Mononuclear cell (primary cell): ENCODE data around the gene DAGLB. TPM values are rescaled to one million over a fixed set of nuclear protein-coding genes. Genes with fewer than 3 reads are reported as not detected.
"Not testable (repeated sequence)": the region's sequence is repeated elsewhere in the genome, so short reads cannot be mapped to it uniquely, and the experiment has no call there.

Experiments used
- H3K27me3 ChIP-seq: 2 replicates; pipeline ENCODE4 v1.6.0; 2011; ENCODE audit warnings: low read length, control low read depth; ENCODE audit not compliant: insufficient read depth
- H3K4me1 ChIP-seq: 2 replicates; pipeline ENCODE4 v1.5.1; 2011; ENCODE audit warnings: mild to moderate bottlenecking, low read length, control low read depth; ENCODE audit not compliant: insufficient read depth
- H3K4me3 ChIP-seq: 2 replicates; pipeline ENCODE4 v1.5.1; 2011; ENCODE audit warnings: mild to moderate bottlenecking, low read length, moderate library complexity
- H3K9me3 ChIP-seq: 2 replicates; pipeline ENCODE4 v1.5.1; 2011; ENCODE audit warnings: low read depth, mild to moderate bottlenecking, control low read depth, low read length
- total RNA-seq: library from RNA; depleted of rRNA; stranded (reverse); fragments of >200 nt; gene quantifications from one replicate; pipeline ENCODE4 v1.2.3, GENCODE V29; 2012

Gene DAGLB
- total RNA-seq, 1 donor, result 9.9 TPM

DNA sequence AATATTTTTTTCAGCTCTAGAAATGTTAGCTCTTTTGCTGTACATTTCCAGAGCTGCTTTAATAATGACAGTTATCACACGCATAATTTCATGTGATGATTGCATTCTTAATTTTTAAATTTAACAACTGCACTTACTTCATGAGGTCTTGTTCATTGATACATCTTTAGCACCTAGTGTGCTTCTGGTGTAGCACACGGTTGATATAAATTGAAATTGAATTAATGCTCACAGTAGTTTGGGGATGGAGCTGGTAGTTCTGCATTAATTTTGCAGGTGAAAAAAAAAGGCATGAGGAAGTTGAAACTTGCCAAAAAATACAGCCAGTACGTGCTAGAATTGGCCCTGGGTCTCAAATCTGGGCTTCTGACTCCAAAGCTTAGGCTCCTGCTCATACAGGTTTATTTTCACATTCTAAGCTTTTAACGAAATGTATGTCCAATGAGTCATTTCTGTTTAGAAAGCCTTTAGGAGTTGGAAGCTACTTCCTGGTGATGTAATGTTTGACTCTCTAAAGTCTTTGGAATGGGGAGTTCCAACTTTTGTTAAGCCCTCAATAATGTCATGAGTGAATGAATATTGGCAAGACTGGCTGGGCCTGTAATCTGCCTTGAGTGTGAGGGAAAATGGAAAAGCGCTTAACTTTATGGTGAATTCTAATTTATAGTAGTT lies 62.5 kb downstream of the DAGLB start:
- Histone ChIP-seq H3K9me3 (no peaks in the 10 kb centered on the region), H3K4me3 (no peak overlapping the region), H3K4me1 (peaks cover 64% of the 10 kb centered on the region), H3K27me3 (no peaks in the 10 kb centered on the region)

DNA sequence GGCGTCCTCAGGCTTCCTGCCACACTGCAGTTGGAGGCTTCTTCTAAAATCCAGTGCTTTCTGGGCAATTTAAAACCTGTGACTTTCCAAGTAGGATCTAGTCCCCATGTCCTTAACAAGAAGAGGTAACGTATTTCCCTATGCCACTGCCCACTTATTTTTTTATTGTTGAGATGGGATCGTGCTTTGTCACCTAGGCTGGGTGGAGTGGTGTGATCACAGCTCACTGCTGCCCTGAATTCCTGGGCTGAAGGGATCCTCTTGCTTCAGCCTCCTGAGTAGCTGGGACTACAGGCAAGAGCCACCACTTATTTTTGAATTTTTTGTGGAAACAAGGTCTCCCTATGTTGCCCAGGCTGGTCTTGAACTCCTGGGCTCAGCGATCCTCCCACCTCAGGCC lies 63.4 kb downstream of the DAGLB start:
- H3K9me3 ChIP-seq, result no peaks in the 10 kb centered on the region
- no peak overlapping the region for H3K4me3 ChIP-seq
- no peaks in the 10 kb centered on the region for H3K27me3 ChIP-seq
- peaks cover 73% of the 10 kb centered on the region for H3K4me1 ChIP-seq

DNA sequence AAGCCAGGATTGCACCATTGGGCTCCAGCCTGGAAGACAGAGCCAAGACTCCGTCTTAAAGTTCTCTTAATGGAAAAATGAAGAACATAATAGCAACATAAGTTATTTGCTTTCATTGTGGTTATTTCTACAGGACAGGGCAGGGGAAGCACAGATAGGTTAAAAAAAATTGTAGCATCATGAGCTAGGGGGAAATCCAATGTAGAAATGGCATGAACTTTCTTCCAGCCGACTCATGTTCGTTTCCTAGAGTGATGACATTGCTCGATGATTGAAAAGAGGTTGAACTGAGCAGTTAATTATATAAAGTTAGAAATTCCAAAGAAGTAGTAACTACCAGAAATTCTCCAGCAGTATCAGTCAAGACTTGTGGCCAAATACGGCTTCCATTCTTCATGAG lies 64.9 kb downstream of the DAGLB start:
- H3K9me3 ChIP-seq, result no peaks in the 10 kb centered on the region
- no peaks in the 10 kb centered on the region for H3K27me3 ChIP-seq
- H3K4me1 ChIP-seq, result peaks cover 88% of the 10 kb centered on the region
- H3K4me3 ChIP-seq, result no peak overlapping the region

DNA sequence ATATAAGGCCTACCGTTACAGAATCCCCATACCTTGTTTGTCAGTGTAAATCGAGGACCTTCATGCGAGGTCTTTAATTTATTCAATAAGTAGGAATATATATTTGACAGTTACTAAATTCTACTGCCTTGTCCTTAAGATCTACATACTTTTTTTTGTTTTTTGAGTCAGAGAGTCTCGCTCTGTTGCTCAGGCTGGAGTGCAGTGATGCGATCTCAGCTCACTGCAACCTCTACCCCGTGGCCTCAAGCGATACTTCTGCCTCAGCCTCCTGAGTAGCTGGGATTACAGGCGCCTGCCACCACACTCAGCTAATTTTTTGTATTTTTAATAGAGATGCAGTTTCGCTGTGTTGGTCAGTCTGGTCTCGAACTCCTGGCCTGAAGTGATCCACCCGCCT lies 65.9 kb downstream of the DAGLB start:
- H3K4me3 ChIP-seq, H3K9me3 ChIP-seq, H3K27me3 ChIP-seq: not testable (repeated sequence)
- H3K4me1 ChIP-seq, result peaks cover 98% of the 10 kb centered on the region

DNA sequence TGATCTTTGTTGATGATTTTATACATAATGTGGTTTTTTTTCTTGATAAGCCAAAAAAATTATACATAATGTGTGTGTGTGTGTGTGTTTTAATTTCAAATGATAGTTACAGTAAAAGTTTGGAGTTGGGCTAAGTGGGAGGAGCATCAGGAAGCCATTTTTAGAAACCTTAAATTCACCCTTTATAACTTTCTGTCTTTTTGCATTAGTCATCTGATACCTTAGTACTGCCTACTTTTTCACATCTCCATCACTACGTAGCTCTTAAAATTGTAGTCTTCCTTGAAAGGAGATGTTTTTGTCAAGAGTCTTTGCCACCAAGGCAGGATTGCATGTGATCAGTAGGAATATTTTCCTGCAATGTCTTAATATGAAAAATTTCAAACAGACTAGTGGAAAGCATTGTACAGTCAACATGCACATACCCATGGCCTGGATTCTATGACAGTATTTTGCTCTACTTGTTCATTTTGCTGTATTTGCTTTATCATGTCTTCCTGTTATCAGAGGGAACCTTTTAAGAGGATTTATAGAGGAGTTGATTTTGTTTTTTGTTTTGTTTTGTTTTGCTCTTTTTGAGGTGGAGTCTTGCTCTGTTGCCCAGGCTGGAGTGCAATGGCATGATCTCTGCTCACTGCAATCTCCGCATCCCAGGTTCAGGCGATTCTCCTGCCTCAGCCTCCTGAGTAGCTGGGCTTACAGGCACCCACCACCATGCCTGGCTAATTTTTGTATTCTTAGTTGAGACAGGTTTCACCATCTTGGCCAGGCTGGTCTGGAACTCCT lies 67.3 kb downstream of the DAGLB start:
- Histone ChIP-seq H3K4me3 (no peak overlapping the region), H3K9me3 (no peaks in the 10 kb centered on the region), H3K27me3 (no peaks in the 10 kb centered on the region), H3K4me1 (peaks cover 100% of the 10 kb centered on the region)

DNA sequence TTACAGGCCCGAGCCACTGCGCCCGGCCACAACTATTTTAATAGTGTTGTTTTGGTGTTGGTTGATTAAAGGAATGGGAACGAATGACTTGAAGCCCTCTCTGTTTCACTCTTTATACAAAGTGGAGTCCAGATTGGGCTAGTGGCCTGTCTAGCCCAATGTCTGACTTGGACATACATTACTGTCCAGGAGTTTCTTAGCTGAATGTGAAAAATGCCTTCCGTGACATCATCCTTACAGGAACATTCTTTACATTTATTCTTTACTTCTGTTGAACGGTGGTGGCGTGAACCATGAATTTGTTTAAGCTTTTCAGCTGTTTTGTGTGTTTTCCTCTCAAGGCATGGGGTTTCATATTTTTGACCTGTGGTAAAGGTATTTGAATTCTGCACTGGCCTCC lies 67.9 kb downstream of the DAGLB start:
- H3K4me1 ChIP-seq, result peaks cover 97% of the 10 kb centered on the region
- no peaks in the 10 kb centered on the region for H3K9me3 ChIP-seq
- no peak overlapping the region for H3K4me3 ChIP-seq
- H3K27me3 ChIP-seq, result no peaks in the 10 kb centered on the region

DNA sequence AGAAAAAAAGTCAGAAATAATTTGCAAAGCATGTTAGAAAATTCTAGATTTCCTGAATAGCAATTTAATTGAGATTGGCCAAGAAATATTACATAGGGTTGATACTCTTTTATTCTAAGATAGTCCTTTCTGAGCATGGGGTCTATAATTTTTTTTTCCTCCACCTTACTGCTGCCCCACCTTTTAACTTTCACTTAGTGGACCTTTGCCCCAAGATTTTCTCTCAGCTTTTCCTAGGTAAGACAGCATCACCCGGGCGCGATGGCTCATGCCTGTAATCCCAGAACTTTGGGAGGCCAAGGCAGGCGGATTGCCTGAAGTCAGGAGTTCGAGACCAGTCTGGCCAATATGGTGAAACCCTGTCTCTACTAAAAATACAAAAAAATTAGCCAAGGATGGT lies 69.2 kb downstream of the DAGLB start:
- not testable (repeated sequence) for H3K4me3 ChIP-seq, H3K27me3 ChIP-seq, H3K9me3 ChIP-seq
- H3K4me1 ChIP-seq, result peaks cover 85% of the 10 kb centered on the region

DNA sequence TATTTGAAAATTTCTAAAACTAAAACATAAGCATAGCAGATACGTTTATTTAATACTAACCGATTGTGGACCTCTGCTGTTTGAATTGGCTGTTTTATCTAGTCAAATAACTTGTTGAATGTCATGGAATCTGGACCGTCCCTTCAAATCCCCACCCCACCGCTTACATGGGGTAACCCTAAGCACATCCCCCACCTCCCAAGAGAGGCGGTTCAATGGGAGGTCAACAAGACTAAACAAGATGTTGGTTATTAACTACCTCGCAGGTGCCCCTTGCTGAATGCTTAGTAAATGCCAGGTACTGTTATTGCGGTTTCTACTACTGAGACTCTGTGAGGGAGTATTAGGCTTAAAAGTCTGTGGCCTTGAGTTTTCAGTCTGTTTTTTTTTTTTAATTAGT lies 70.9 kb downstream of the DAGLB start:
- Histone ChIP-seq H3K4me3 (no peak overlapping the region), H3K9me3 (no peaks in the 10 kb centered on the region), H3K27me3 (no peaks in the 10 kb centered on the region), H3K4me1 (peaks cover 82% of the 10 kb centered on the region)

DNA sequence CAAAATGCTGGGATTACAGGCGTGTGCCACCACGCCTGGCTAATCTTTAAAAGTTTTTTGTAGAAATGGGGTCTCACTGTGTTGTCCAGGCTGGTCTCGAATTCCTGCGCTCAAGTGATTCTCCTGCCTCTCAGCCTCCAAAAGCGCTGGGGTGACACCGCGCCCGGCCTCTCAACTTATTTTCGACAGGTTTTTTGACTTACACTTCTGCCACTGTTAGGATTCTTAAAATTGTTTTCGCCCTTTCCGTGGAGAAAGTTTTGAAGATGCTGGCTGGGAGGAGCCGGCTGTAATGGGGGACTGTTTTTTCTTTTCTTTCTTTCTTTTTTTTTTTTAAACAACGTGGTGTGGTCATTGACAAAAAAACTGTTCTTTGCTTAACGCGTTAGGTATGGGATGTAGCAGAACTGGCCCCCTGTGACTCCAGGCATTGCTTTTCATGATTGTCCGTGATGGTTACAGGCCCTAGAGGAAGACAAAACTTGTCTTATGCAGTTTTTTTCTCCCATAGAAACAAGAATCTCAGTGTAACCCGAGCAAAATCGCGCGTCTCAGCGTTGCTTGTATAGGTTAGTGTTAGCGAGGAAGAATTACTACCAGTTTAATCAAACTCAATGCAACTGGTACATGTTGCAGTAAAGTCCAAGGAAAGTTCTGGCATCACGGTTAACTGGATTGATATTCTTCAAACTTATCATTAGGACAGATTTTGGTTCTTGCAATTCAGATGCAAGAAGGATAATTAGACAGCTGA lies 72.2 kb downstream of the DAGLB start:
- peaks cover 69% of the 10 kb centered on the region for H3K4me1 ChIP-seq
- no peaks in the 10 kb centered on the region for H3K9me3 ChIP-seq
- H3K4me3 ChIP-seq, result peak overlapping the region; percentile 85
- no peaks in the 10 kb centered on the region for H3K27me3 ChIP-seq

DNA sequence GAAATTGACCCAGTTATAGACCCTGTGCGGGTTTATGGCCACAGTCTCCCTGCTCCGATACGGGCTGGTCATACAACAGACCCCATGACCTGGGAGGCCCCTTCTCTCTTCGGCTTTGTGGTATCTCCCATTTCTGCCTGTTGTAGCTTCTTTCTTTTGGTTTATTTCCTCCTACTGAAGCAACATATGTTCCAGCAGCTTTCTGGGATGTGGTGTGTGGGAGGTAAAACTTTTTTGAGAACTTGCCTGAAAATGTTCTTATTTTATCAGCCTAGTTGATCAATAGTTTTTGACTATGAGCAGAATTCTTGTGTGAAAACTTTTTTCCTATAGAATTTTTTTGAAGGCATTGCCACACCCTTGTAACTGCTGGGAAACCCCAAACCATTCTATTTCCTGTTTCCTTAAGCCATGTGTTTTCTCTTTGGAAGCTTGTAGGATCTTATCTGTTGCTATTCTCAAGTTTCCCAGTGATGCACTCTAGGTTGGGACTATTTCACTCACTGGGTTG lies 80.0 kb downstream of the DAGLB start:
- no peak overlapping the region for H3K4me3 ChIP-seq
- H3K4me1 ChIP-seq, result peaks cover 18% of the 10 kb centered on the region
- no peaks in the 10 kb centered on the region for H3K9me3 ChIP-seq
- no peaks in the 10 kb centered on the region for H3K27me3 ChIP-seq

DNA sequence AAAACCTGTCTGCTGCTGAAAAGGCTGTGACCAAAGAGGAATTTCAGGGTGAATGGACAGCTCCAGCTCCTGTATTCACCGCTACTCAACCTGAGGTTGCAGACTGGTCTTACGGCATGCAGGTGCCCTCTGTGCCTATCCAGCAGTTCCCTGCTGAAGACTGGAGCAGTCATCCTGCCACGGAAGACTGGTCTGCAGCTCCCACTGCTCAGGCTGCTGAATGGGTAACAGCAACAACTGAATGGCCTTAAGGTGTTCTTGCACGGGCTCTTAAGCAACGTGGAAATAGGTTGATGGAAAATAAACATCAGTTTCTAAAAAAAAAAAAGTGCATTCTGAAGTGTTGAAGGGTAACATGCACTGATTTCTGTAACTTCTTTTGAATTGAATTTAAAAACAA lies 82.3 kb downstream of the DAGLB start:
- Histone ChIP-seq H3K9me3 (no peaks in the 10 kb centered on the region), H3K27me3 (no peaks in the 10 kb centered on the region), H3K4me3 (no peak overlapping the region), H3K4me1 (peaks cover 23% of the 10 kb centered on the region)

DNA sequence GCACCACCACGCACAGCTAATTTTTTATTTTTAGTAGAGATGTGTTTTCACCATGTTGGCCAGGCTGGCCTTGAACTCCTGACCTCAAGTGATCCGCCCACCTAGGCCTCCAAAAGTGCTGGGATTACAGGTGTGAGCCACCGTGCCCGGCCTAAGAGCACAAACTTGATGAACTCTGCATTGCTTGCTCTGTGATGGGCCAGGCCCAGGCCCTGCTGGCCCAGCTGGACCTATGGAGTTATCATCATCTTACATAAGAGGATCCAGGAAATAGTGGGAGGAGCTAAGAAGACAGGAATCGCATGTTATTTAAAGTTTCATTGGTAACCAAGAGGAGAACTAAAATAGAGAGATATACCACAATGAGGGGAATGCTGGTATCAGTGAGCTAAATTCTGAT lies 86.9 kb downstream of the DAGLB start:
- Histone ChIP-seq H3K27me3 (no peaks in the 10 kb centered on the region), H3K9me3 (no peaks in the 10 kb centered on the region), H3K4me1 (peaks cover 34% of the 10 kb centered on the region), H3K4me3 (no peak overlapping the region)

DNA sequence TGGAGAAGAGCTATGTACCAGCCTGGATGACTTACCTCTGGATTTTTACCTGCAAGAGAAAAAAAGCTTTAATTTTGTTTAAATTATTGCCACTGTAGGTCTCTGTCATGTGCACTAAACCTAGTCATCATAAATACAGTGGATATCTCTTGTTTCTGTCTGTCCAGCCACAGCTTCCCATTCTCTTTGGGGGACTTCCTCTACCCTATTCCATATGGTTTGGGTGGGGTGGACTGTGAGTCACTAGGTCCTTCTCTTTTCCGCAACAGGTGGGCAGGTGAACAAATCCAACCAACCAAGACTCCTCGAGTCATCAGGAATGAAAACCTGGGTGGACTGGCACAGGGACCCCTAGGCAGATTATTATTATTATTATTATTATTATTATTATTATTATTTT lies 88.0 kb downstream of the DAGLB start:
- peaks cover 37% of the 10 kb centered on the region for H3K4me1 ChIP-seq
- H3K4me3 ChIP-seq, result no peak overlapping the region
- H3K9me3 ChIP-seq, result no peaks in the 10 kb centered on the region
- H3K27me3 ChIP-seq, result no peaks in the 10 kb centered on the region
